BJ (cell line): Measurements from ENCODE around the gene TRAPPC12. TPM values are rescaled to one million over a fixed set of nuclear protein-coding genes. Genes with fewer than 3 reads are reported as not detected.

Experiments
- CTCF ChIA-PET: fragments of 350-600 bp; formaldehyde crosslinking; extraction: SDS; loops from one replicate; lab custom pipeline; 2021; ENCODE audit warnings: antibody characterized with exemption, inconsistent platforms; lab: Yijun Ruan, JAX
- POLR2A ChIA-PET: fragments of 300-600 bp; sonication (Branson Sonifier 250); formaldehyde crosslinking; extraction: SDS; loops from one replicate; lab custom pipeline; 2021; ENCODE audit warnings: antibody characterized with exemption; lab: Charles Lee
- DNase-seq: peaks from one replicate; pipeline ENCODE4 v3.0.0-alpha.2; 2011; ENCODE audit warnings: low read depth
- H3K27me3 ChIP-seq: 2 replicates; pipeline ENCODE4 v1.6.0; 2011; ENCODE audit warnings: low read length; ENCODE audit not compliant: control insufficient read depth, insufficient read depth
- H3K36me3 ChIP-seq: 2 replicates; pipeline ENCODE4 v1.5.1; 2011; ENCODE audit warnings: low read length; ENCODE audit not compliant: control insufficient read depth, insufficient read depth
- H3K4me3 ChIP-seq: 2 replicates; pipeline ENCODE4 v1.5.1; 2011; ENCODE audit warnings: low read depth, mild to moderate bottlenecking, control low read depth, low read length
- CTCF ChIP-seq: IDR thresholded peaks from 2 replicates; pipeline ENCODE4 v1.5.1; 2011; ENCODE audit warnings: low read depth, mild to moderate bottlenecking, control low read depth, inconsistent platforms, low read length, moderate library complexity; ENCODE audit not compliant: insufficient read depth
- polyA plus RNA-seq: library from polyadenylated mRNA; depleted of rRNA; stranded (reverse); fragments of >200 nt; gene quantifications from 2 replicates; pipeline ENCODE4 v1.2.3, GENCODE V29; 2011

TRAPPC12 gene
- polyA plus RNA-seq, 1 experiment, result 57.8 TPM

GRCh38 chr2:3480352-3481010, 101.0 kb downstream of the TRAPPC12 start:
- Histone ChIP-seq H3K27me3 (no peaks in the 10 kb centered on the region), H3K4me3 (no peak overlapping the region), H3K36me3 (peaks cover 15% of the 10 kb centered on the region)
- no peak for TF ChIP-seq CTCF
- ChIA-PET CTCF (interaction anchor here (0.9 to 1.0 kb wide), 2 partner anchors 18 to 28 kb away, joined by 3 to 5 read pairs; no protein-coding TSS in a partner anchor), POLR2A (no interaction called here)
- DNase-seq, result no peak

GRCh38 chr2:3481011-3481400, 101.5 kb downstream of the TRAPPC12 start:
- peaks cover 15% of the 10 kb centered on the region for H3K36me3 ChIP-seq
- DNase-seq, result no peak
- ChIA-PET CTCF (interaction anchor here (0.9 to 1.0 kb wide), 2 partner anchors 19 to 28 kb away, joined by 3 to 5 read pairs; no protein-coding TSS in a partner anchor), POLR2A (no interaction called here)
- H3K27me3 ChIP-seq, result no peaks in the 10 kb centered on the region
- TF ChIP-seq CTCF, result no peak
- no peak overlapping the region for H3K4me3 ChIP-seq

- Histone ChIP-seq H3K27me3 (no peaks in the 10 kb centered on the region), H3K4me3 (no peak overlapping the region), H3K36me3 (peaks cover 14% of the 10 kb centered on the region)
- POLR2A ChIA-PET, result no interaction called here
- TF ChIP-seq CTCF, result no peak
- DNase-seq, result no peak
- CTCF ChIA-PET, result no interaction called here
Measured at GRCh38 chr2:3481736-3482362, 102.4 kb downstream of the TRAPPC12 start.

GRCh38 chr2:3482363-3482821, 102.9 kb downstream of the TRAPPC12 start:
- H3K27me3 ChIP-seq, result no peaks in the 10 kb centered on the region
- ChIA-PET POLR2A (no interaction called here), CTCF (no interaction called here)
- DNase-seq, result no peak
- H3K36me3 ChIP-seq, result peaks cover 14% of the 10 kb centered on the region
- TF ChIP-seq CTCF, result no peak
- no peak overlapping the region for H3K4me3 ChIP-seq

GRCh38 chr2:3483227-3483985, 103.9 kb downstream of the TRAPPC12 start:
- POLR2A ChIA-PET, result no interaction called here
- no peak for TF ChIP-seq CTCF
- Histone ChIP-seq H3K4me3 (no peak overlapping the region), H3K27me3 (no peaks in the 10 kb centered on the region), H3K36me3 (peaks cover 13% of the 10 kb centered on the region)
- CTCF ChIA-PET, result no interaction called here
- no peak for DNase-seq
